HG02852 (cell line): ENCODE results near the gene GARIN5B.

Experiments used
- ATAC-seq: cut with Tn5 transposase; IDR thresholded peaks from one replicate; pipeline ENCODE4 v1.9.1; 2021; ENCODE audit warnings: mild to moderate bottlenecking, moderate library complexity; ENCODE audit not compliant: unreplicated experiment

The GARIN5B gene

GRCh38 chr19:55372316-55373081 lies 9.4 kb upstream of the GARIN5B start:
- ATAC-seq: no peak

GRCh38 chr19:55370305-55370988 lies 7.4 kb upstream of the GARIN5B start, which contains the start of gene IL11:
IL11 (minus strand) TSS chr19:55370463; CDS start chr19:55370310, 153 bp downstream.
- ATAC-seq: no peak

GRCh38 chr19:55369653-55370304 lies 6.7 kb upstream of the GARIN5B start:
- ATAC-seq: no peak

GRCh38 chr19:55368701-55369563 lies 5.9 kb upstream of the GARIN5B start:
- no peak for ATAC-seq

GRCh38 chr19:55368106-55368505 lies 5.0 kb upstream of the GARIN5B start:
- ATAC-seq: no peak

- ATAC-seq: no peak
Measured at GRCh38 chr19:55366790-55367189, 3.7 kb upstream of the GARIN5B start.

GRCh38 chr19:55365964-55366363 lies 2.9 kb upstream of the GARIN5B start:
- no peak for ATAC-seq

- ATAC-seq: no peak
Measured at GRCh38 chr19:55365245-55365644, 2.2 kb upstream of the GARIN5B start.

- no peak for ATAC-seq
Measured at GRCh38 chr19:55362174-55362989, 678 bp downstream of the GARIN5B start.

GRCh38 chr19:55360902-55361301 lies 2.2 kb downstream of the GARIN5B start:
- ATAC-seq: no peak

- no peak for ATAC-seq
Measured at GRCh38 chr19:55358943-55359908, 3.8 kb downstream of the GARIN5B start.

GRCh38 chr19:55358493-55358892 lies 4.6 kb downstream of the GARIN5B start:
- ATAC-seq: no peak

GRCh38 chr19:55355213-55355821 lies 7.7 kb downstream of the GARIN5B start:
- no peak for ATAC-seq

GRCh38 chr19:55354698-55355212 lies 8.3 kb downstream of the GARIN5B start, which contains the start of gene COX6B2:
COX6B2 (minus strand) TSS chr19:55354719; CDS start chr19:55354521, 198 bp downstream.
- ATAC-seq: no peak

GRCh38 chr19:55353803-55354697 lies 9.0 kb downstream of the GARIN5B start:
- ATAC-seq: no peak

- no peak for ATAC-seq
Measured at GRCh38 chr19:55353356-55353802, 9.7 kb downstream of the GARIN5B start.

- no peak for ATAC-seq
Measured at GRCh38 chr19:55352549-55353145, 10.4 kb downstream of the GARIN5B start.
